ENCODE measurements around the gene HBB. TPM values are rescaled to one million over a fixed set of nuclear protein-coding genes. Genes with fewer than 3 reads are reported as not detected.

The HBB gene
- total RNA-seq, 4 donors from 2014 or later: 2.8 TPM; not detected in 3

DNA sequence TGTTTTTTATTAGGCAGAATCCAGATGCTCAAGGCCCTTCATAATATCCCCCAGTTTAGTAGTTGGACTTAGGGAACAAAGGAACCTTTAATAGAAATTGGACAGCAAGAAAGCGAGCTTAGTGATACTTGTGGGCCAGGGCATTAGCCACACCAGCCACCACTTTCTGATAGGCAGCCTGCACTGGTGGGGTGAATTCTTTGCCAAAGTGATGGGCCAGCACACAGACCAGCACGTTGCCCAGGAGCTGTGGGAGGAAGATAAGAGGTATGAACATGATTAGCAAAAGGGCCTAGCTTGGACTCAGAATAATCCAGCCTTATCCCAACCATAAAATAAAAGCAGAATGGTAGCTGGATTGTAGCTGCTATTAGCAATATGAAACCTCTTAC, 1.4 kb downstream of the HBB start:
- Histone ChIP-seq H3K27ac (no peak overlapping the region), H3K4me3 (no peak overlapping the region), H3K9me3 (no peaks in the 10 kb centered on the region), H3K27me3 (no peaks in the 10 kb centered on the region), H3K4me1 (no peaks in the 10 kb centered on the region), H3K36me3 (no peaks in the 10 kb centered on the region)
- DNase-seq: no peak
- TF ChIP-seq, protein P1, sequence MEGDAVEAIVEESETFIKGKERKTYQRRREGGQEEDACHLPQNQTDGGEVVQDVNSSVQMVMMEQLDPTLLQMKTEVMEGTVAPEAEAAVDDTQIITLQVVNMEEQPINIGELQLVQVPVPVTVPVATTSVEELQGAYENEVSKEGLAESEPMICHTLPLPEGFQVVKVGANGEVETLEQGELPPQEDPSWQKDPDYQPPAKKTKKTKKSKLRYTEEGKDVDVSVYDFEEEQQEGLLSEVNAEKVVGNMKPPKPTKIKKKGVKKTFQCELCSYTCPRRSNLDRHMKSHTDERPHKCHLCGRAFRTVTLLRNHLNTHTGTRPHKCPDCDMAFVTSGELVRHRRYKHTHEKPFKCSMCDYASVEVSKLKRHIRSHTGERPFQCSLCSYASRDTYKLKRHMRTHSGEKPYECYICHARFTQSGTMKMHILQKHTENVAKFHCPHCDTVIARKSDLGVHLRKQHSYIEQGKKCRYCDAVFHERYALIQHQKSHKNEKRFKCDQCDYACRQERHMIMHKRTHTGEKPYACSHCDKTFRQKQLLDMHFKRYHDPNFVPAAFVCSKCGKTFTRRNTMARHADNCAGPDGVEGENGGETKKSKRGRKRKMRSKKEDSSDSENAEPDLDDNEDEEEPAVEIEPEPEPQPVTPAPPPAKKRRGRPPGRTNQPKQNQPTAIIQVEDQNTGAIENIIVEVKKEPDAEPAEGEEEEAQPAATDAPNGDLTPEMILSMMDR (IDR thresholded peaks at IDR 0.05): no peak
- TF ChIP-seq POLR2A (IDR thresholded peaks at IDR 0.05): no peak

DNA sequence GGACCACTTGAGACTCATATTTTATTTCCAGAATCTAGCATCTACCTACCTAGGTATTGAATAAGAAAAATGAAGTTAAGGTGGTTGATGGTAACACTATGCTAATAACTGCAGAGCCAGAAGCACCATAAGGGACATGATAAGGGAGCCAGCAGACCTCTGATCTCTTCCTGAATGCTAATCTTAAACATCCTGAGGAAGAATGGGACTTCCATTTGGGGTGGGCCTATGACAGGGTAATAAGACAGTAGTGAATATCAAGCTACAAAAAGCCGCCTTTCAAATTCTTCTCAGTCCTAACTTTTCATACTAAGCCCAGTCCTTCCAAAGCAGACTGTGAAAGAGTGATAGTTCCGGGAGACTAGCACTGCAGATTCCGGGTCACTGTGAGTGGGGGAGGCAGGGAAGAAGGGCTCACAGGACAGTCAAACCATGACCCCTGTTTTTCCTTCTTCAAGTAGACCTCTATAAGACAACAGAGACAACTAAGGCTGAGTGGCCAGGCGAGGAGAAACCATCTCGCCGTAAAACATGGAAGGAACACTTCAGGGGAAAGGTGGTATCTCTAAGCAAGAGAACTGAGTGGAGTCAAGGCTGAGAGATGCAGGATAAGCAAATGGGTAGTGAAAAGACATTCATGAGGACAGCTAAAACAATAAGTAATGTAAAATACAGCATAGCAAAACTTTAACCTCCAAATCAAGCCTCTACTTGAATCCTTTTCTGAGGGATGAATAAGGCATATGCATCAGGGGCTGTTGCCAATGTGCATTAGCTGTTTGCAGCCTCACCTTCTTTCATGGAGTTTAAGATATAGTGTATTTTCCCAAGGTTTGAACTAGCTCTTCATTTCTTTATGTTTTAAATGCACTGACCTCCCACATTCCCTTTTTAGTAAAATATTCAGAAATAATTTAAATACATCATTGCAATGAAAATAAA, 2.1 kb downstream of the HBB start:
- Histone ChIP-seq H3K27me3 (no peaks in the 10 kb centered on the region), H3K27ac (no peak overlapping the region), H3K4me3 (no peak overlapping the region), H3K36me3 (no peaks in the 10 kb centered on the region), H3K4me1 (no peaks in the 10 kb centered on the region), H3K9me3 (no peaks in the 10 kb centered on the region)
- no peak for TF ChIP-seq POLR2A (IDR thresholded peaks at IDR 0.05)
- TF ChIP-seq, protein P1 (IDR thresholded peaks at IDR 0.05): no peak
- no peak for DNase-seq

GRCh38 chr11:5223686-5224085, 3.2 kb downstream of the HBB start:
- no peak overlapping the region for H3K27ac ChIP-seq
- H3K9me3 ChIP-seq: no peaks in the 10 kb centered on the region
- H3K27me3 ChIP-seq: no peaks in the 10 kb centered on the region
- DNase-seq: no peak
- H3K36me3 ChIP-seq: no peaks in the 10 kb centered on the region
- H3K4me1 ChIP-seq: no peaks in the 10 kb centered on the region
- TF ChIP-seq POLR2A (IDR thresholded peaks at IDR 0.05): no peak
- TF ChIP-seq, protein P1 (IDR thresholded peaks at IDR 0.05): no peak
- no peak overlapping the region for H3K4me3 ChIP-seq

GRCh38 chr11:5223146-5223545, 3.7 kb downstream of the HBB start:
- no peaks in the 10 kb centered on the region for H3K27me3 ChIP-seq
- H3K27ac ChIP-seq: no peak overlapping the region
- H3K36me3 ChIP-seq: no peaks in the 10 kb centered on the region
- no peaks in the 10 kb centered on the region for H3K9me3 ChIP-seq
- H3K4me3 ChIP-seq: no peak overlapping the region
- no peak for DNase-seq
- no peak for TF ChIP-seq POLR2A (IDR thresholded peaks at IDR 0.05)
- TF ChIP-seq, protein P1 (IDR thresholded peaks at IDR 0.05): no peak
- no peaks in the 10 kb centered on the region for H3K4me1 ChIP-seq

GRCh38 chr11:5210376-5210885, 16.4 kb downstream of the HBB start:
- H3K4me3 ChIP-seq: no peak overlapping the region
- no peaks in the 10 kb centered on the region for H3K27me3 ChIP-seq
- TF ChIP-seq, protein P1 (IDR thresholded peaks at IDR 0.05): no peak
- no peak for TF ChIP-seq POLR2A (IDR thresholded peaks at IDR 0.05)
- no peaks in the 10 kb centered on the region for H3K9me3 ChIP-seq
- H3K4me1 ChIP-seq: no peaks in the 10 kb centered on the region
- H3K27ac ChIP-seq: no peak overlapping the region
- no peak for DNase-seq
- no peaks in the 10 kb centered on the region for H3K36me3 ChIP-seq
